ENCODE data around the gene FCHSD1.

Gene FCHSD1

GRCh38 chr5:141639357-141640050 is 11.7 kb downstream of the FCHSD1 start:
- TF ChIP-seq NFIC (IDR thresholded peaks at IDR 0.05) (no peak), RAD21 (IDR thresholded peaks at IDR 0.05; ENCODE audit: low read depth) (no peak), ZBTB7A (IDR thresholded peaks at IDR 0.05; ENCODE audit: low read depth) (no peak), EP300 (IDR thresholded peaks at IDR 0.05; ENCODE audit: borderline replicate concordance) (no peak), EGR1 (IDR thresholded peaks at IDR 0.05) (no peak), CEBPB (IDR thresholded peaks at IDR 0.05) (no peak), YY1 (IDR thresholded peaks at IDR 0.05; ENCODE audit: low read depth) (no peak), TAF1 (IDR thresholded peaks at IDR 0.05; ENCODE audit: low read depth) (no peak), TCF12 (IDR thresholded peaks at IDR 0.05; ENCODE audit: low read depth) (no peak), FOXM1 (IDR thresholded peaks at IDR 0.05; ENCODE audit: borderline replicate concordance, low read depth) (no peak), CREB1 (IDR thresholded peaks at IDR 0.05; ENCODE audit: low read depth) (no peak), TEAD4 (IDR thresholded peaks at IDR 0.05) (no peak), REST (IDR thresholded peaks at IDR 0.05; ENCODE audit: low read depth) (no peak), MAX (IDR thresholded peaks at IDR 0.05) (no peak)
- TF ChIP-seq, protein P1, sequence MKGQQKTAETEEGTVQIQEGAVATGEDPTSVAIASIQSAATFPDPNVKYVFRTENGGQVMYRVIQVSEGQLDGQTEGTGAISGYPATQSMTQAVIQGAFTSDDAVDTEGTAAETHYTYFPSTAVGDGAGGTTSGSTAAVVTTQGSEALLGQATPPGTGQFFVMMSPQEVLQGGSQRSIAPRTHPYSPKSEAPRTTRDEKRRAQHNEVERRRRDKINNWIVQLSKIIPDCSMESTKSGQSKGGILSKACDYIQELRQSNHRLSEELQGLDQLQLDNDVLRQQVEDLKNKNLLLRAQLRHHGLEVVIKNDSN (IDR thresholded peaks at IDR 0.05) = no peak

- TF ChIP-seq NFIC (IDR thresholded peaks at IDR 0.05) (no peak), RAD21 (IDR thresholded peaks at IDR 0.05; ENCODE audit: low read depth) (no peak), EP300 (IDR thresholded peaks at IDR 0.05; ENCODE audit: borderline replicate concordance) (no peak), TCF12 (IDR thresholded peaks at IDR 0.05; ENCODE audit: low read depth) (no peak), FOXM1 (IDR thresholded peaks at IDR 0.05; ENCODE audit: borderline replicate concordance, low read depth) (no peak), ZBTB7A (IDR thresholded peaks at IDR 0.05; ENCODE audit: low read depth) (no peak), CREB1 (IDR thresholded peaks at IDR 0.05; ENCODE audit: low read depth) (no peak), YY1 (IDR thresholded peaks at IDR 0.05; ENCODE audit: low read depth) (no peak), MAX (IDR thresholded peaks at IDR 0.05) (no peak), TEAD4 (IDR thresholded peaks at IDR 0.05) (no peak), EGR1 (IDR thresholded peaks at IDR 0.05) (no peak), REST (IDR thresholded peaks at IDR 0.05; ENCODE audit: low read depth) (no peak)
- TF ChIP-seq, protein P1 (IDR thresholded peaks at IDR 0.05) = no peak
Observed at GRCh38 chr5:141638771-141639170, 12.4 kb downstream of the FCHSD1 start.

- no peak for TF ChIP-seq YY1 (IDR thresholded peaks at IDR 0.05; ENCODE audit: low read depth)
- peak; percentile 32 for TF ChIP-seq TCF12 (IDR thresholded peaks at IDR 0.05; ENCODE audit: low read depth)
- peak; percentile 50; the same call in 1 of the 2 replicates for TF ChIP-seq MAX (IDR thresholded peaks at IDR 0.05)
- TF ChIP-seq TAF1 (IDR thresholded peaks at IDR 0.05; ENCODE audit: low read depth) = 0 out of 2 replicates have a peak, but pooled peaks have one; percentile 11
- no peak for TF ChIP-seq NFIC (IDR thresholded peaks at IDR 0.05)
- TF ChIP-seq FOXM1 (IDR thresholded peaks at IDR 0.05; ENCODE audit: borderline replicate concordance, low read depth) = no peak
- peak; percentile 56; the same call in 1 of the 2 replicates for TF ChIP-seq ZBTB7A (IDR thresholded peaks at IDR 0.05; ENCODE audit: low read depth)
- no peak for TF ChIP-seq TEAD4 (IDR thresholded peaks at IDR 0.05)
- TF ChIP-seq, protein P1 (IDR thresholded peaks at IDR 0.05) = no peak
- TF ChIP-seq CREB1 (IDR thresholded peaks at IDR 0.05; ENCODE audit: low read depth) = no peak
- TF ChIP-seq EGR1 (IDR thresholded peaks at IDR 0.05) = no peak
- no peak for TF ChIP-seq RAD21 (IDR thresholded peaks at IDR 0.05; ENCODE audit: low read depth)
- no peak for TF ChIP-seq CEBPB (IDR thresholded peaks at IDR 0.05)
- TF ChIP-seq EP300 (IDR thresholded peaks at IDR 0.05; ENCODE audit: borderline replicate concordance) = no peak
- peak; percentile 89 for TF ChIP-seq REST (IDR thresholded peaks at IDR 0.05; ENCODE audit: low read depth)
Observed at GRCh38 chr5:141637767-141638419, 13.3 kb downstream of the FCHSD1 start.

Data from Ishikawa (cell line).